Right renal cortex interstitium (tissue), 3 donors: Measurements from ENCODE around the gene NCOA5. TPM values are rescaled to one million over a fixed set of nuclear protein-coding genes. Genes with fewer than 3 reads are reported as not detected.
"Not testable (repeated sequence)": the region's sequence is repeated elsewhere in the genome, so short reads cannot be mapped to it uniquely, and the experiment has no call there.

Experiments
- DNase-seq, 3 donors: peaks; one replicate each; pipeline ENCODE4 v3.0.0-alpha.2; 2013; ENCODE audit warnings: low read depth in 3 of 3, low spot score in 2 of 3
- polyA plus RNA-seq, 3 donors: library from polyadenylated mRNA; unstranded; fragments of 120-200 nt; gene quantifications; one replicate each; pipeline ENCODE4 v1.2.1, GENCODE V29; 2013; ENCODE audit not compliant: insufficient read length in 3 of 3

The NCOA5 gene
- polyA plus RNA-seq, 3 donors = 55.1 to 57.7 (median 57.0) TPM

GRCh38 chr20:46099491-46100287, 9.9 kb upstream of the NCOA5 start:
- no peak for DNase-seq

GRCh38 chr20:46093531-46093930, 3.8 kb upstream of the NCOA5 start:
- DNase-seq = no peak

- DNase-seq = not testable (repeated sequence)
Measured at GRCh38 chr20:46091622-46092535, 2.1 kb upstream of the NCOA5 start.

- peak in 1 of 3 donors; percentile 26 for DNase-seq
Measured at GRCh38 chr20:46089167-46089416, 670 bp downstream of the NCOA5 start.

GRCh38 chr20:46088409-46089166, 1.2 kb downstream of the NCOA5 start:
- DNase-seq = no peak

- no peak for DNase-seq
Measured at GRCh38 chr20:46087161-46087560, 2.6 kb downstream of the NCOA5 start.

- DNase-seq = no peak
Measured at GRCh38 chr20:46085179-46085851, 4.4 kb downstream of the NCOA5 start.

- DNase-seq = no peak
Measured at GRCh38 chr20:46084805-46085178, 5.0 kb downstream of the NCOA5 start.

- DNase-seq = no peak
Measured at GRCh38 chr20:46083531-46084061, 6.2 kb downstream of the NCOA5 start.

GRCh38 chr20:46083101-46083500, 6.7 kb downstream of the NCOA5 start:
- DNase-seq = no peak

GRCh38 chr20:46081074-46081473, 8.7 kb downstream of the NCOA5 start:
- DNase-seq = no peak

GRCh38 chr20:46078954-46079353, 10.8 kb downstream of the NCOA5 start:
- DNase-seq = no peak

- no peak for DNase-seq
Measured at GRCh38 chr20:46077642-46078305, 12.0 kb downstream of the NCOA5 start.

GRCh38 chr20:46076806-46077205, 13.0 kb downstream of the NCOA5 start:
- DNase-seq = no peak

GRCh38 chr20:46074006-46074405, 15.8 kb downstream of the NCOA5 start:
- no peak for DNase-seq

GRCh38 chr20:46073443-46073842, 16.3 kb downstream of the NCOA5 start:
- DNase-seq = no peak

- no peak for DNase-seq
Measured at GRCh38 chr20:46073024-46073423, 16.7 kb downstream of the NCOA5 start.

- no peak for DNase-seq
Measured at GRCh38 chr20:46071573-46071972, 18.2 kb downstream of the NCOA5 start.

GRCh38 chr20:46070215-46070900, 19.4 kb downstream of the NCOA5 start:
- no peak for DNase-seq
